K562 (cell line): ENCODE results near the gene RPUSD2. TPM values are rescaled to one million over a fixed set of nuclear protein-coding genes. Genes with fewer than 3 reads are reported as not detected.

ENCODE experiments used
- FOXP1 ChIP-seq: sonication (generic); formaldehyde crosslinking; IDR thresholded peaks from 2 replicates; pipeline ENCODE4 v1.8.0; 2022; ENCODE audit warnings: mild to moderate bottlenecking, missing genetic modification reagents
- GABPB1 ChIP-seq: sonication (generic); formaldehyde crosslinking; IDR thresholded peaks from 2 replicates; pipeline ENCODE4 v1.8.0; 2022; ENCODE audit warnings: mild to moderate bottlenecking, missing genetic modification reagents
- HMG20B ChIP-seq: fragments of 250-450 bp; sonication (Bioruptor Pico); IDR thresholded peaks from 2 replicates; pipeline ENCODE4 v1.5.0; 2021; ENCODE audit warnings: mild to moderate bottlenecking
- KLF13 ChIP-seq: fragments of 450-650 bp; IDR thresholded peaks from 2 replicates; pipeline ENCODE4 v1.6.1; 2016; ENCODE audit warnings: missing genetic modification characterization, low read depth, mild to moderate bottlenecking, missing compliant biosample characterization, moderate library complexity, borderline replicate concordance
- RBFOX2 ChIP-seq: fragments of 200-400 bp; formaldehyde crosslinking; IDR thresholded peaks from 2 replicates; pipeline ENCODE4 v1.6.1; 2017; ENCODE audit warnings: low read depth, mild to moderate bottlenecking, low read length, moderate library complexity
- RBM15 ChIP-seq: fragments of 200-400 bp; formaldehyde crosslinking; IDR thresholded peaks from 2 replicates; pipeline ENCODE4 v1.6.1; 2018; ENCODE audit warnings: mild to moderate bottlenecking, low read length, moderate library complexity; ENCODE audit not compliant: insufficient read depth
- SMC3 ChIP-seq: conservative IDR thresholded peaks from 2 replicates; pipeline ENCODE4 v1.6.1; 2011; ENCODE audit warnings: low read depth, low read length, improper control_type of control experiment; ENCODE audit not compliant: insufficient read depth
- TCF3 ChIP-seq: sonication (generic); formaldehyde crosslinking; IDR thresholded peaks from 2 replicates; pipeline ENCODE4 v1.4.0; 2020; ENCODE audit warnings: mild to moderate bottlenecking, missing genetic modification reagents
- ZFP36 ChIP-seq: fragments of 150-350 bp; IDR thresholded peaks from 2 replicates; pipeline ENCODE4 v1.6.1; 2018; ENCODE audit warnings: low read length, low read depth; ENCODE audit not compliant: partially characterized antibody
- ZNF165 ChIP-seq: fragments of 250-450 bp; sonication (Bioruptor Pico); IDR thresholded peaks from 2 replicates; pipeline ENCODE4 v1.4.0; 2020; ENCODE audit warnings: borderline replicate concordance
- ZNF707 ChIP-seq: fragments of 250-450 bp; sonication (Bioruptor Pico); conservative IDR thresholded peaks from 2 replicates; pipeline ENCODE4 v1.8.0; 2022; ENCODE audit warnings: inconsistent platforms, mild to moderate bottlenecking, moderate library complexity
- ZNF830 ChIP-seq: fragments of 250-450 bp; sonication (Bioruptor Pico); IDR thresholded peaks from 2 replicates; pipeline ENCODE4 v1.5.0; 2021; ENCODE audit warnings: mild to moderate bottlenecking
- polyA plus RNA-seq, 8 experiments: library from polyadenylated mRNA; depleted of rRNA in 4 of 8; stranded (reverse) in 5 of 8; unstranded in 3 of 8; fragments of >200 nt; fragmentation: Nextera tagmentation in 2 of 8; fragmentation: Illumina TruSeq in 1 of 8; extraction: Ambion mirVana in 2 of 8; extraction: Trizol in 1 of 8; gene quantifications; 2 replicates each; pipeline versions ENCODE4 v1.2.1 to v1.2.3, GENCODE V29; 2011 to 2014; ENCODE audit warnings: inconsistent platforms in 1 of 8, missing spikeins in 1 of 8
- total RNA-seq, 7 experiments: library from RNA; depleted of rRNA in 6 of 7; stranded (reverse); fragments of >200 nt in 6 of 7; fragmentation: Illumina TruSeq in 2 of 7; extraction: Trizol in 2 of 7; gene quantifications; 2 replicates each; pipeline versions ENCODE4 v1.2.1 to v1.2.3, GENCODE V29; 2011 to 2021; ENCODE audit warnings: low replicate concordance in 1 of 7
- TF ChIP-seq, protein P1 (sequence below): fragments of 200-800 bp; sonication (Bioruptor generic); IDR thresholded peaks from 2 replicates; pipeline ENCODE4 v1.6.1; 2017; ENCODE audit warnings: missing genetic modification characterization, missing compliant biosample characterization
- TF ChIP-seq, protein P2 (sequence below): fragments of 250-450 bp; sonication (Bioruptor Pico); IDR thresholded peaks from 2 replicates; pipeline ENCODE4 v1.4.0; 2020; ENCODE audit warnings: mild to moderate bottlenecking, moderate library complexity

RPUSD2 gene
- total and polyA plus RNA-seq, 9 of the 15 experiments (the other 6 are each of a cell fraction or from before 2014, with no cell fraction given), result 3.7 to 30.2 (median 14.3) TPM

DNA sequence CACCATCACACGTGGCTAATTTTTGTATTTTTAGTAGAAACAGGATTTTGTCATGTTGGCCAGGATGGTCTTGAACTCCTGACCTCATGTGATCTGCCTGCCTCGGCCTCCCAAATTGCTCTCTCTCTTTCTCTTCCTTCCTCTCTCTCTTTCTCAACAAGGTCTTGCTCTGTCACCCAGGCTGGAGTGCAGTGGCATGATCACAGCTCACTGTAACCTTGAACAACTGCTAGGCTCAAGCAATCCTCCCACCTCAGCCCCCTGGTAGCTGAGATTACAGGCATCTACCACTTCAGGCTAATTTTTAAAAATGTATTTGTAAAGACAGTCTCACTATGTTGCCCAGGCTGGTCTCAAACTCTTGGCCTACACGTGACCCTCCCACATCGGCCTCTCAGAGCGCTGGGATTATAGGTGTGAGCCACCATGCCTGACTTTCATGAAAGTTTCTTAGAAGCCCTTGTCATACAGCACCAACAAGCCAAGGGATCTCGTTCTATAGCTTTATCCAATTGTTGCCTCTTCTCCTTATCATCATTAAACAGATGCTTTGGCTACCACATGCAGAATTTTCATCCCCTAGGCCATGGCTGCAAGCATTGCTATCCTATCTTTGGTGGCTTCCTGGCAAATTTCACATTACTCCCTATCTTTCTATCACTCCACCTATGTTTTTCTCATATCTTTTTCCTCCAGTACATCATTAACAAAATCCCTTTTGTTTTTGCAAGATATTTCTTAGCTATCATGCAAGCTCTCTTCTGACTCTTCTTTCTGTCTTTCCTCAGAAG, 10.0 kb upstream of the RPUSD2 start (continued):
- TF ChIP-seq, protein P1, sequence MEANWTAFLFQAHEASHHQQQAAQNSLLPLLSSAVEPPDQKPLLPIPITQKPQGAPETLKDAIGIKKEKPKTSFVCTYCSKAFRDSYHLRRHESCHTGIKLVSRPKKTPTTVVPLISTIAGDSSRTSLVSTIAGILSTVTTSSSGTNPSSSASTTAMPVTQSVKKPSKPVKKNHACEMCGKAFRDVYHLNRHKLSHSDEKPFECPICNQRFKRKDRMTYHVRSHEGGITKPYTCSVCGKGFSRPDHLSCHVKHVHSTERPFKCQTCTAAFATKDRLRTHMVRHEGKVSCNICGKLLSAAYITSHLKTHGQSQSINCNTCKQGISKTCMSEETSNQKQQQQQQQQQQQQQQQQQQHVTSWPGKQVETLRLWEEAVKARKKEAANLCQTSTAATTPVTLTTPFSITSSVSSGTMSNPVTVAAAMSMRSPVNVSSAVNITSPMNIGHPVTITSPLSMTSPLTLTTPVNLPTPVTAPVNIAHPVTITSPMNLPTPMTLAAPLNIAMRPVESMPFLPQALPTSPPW (CRISPR knock-in tag), result peak; percentile 36; the same call in 1 of the 2 replicates
- no peak for TF ChIP-seq HMG20B (CRISPR knock-in tag)
- TF ChIP-seq, protein P2, sequence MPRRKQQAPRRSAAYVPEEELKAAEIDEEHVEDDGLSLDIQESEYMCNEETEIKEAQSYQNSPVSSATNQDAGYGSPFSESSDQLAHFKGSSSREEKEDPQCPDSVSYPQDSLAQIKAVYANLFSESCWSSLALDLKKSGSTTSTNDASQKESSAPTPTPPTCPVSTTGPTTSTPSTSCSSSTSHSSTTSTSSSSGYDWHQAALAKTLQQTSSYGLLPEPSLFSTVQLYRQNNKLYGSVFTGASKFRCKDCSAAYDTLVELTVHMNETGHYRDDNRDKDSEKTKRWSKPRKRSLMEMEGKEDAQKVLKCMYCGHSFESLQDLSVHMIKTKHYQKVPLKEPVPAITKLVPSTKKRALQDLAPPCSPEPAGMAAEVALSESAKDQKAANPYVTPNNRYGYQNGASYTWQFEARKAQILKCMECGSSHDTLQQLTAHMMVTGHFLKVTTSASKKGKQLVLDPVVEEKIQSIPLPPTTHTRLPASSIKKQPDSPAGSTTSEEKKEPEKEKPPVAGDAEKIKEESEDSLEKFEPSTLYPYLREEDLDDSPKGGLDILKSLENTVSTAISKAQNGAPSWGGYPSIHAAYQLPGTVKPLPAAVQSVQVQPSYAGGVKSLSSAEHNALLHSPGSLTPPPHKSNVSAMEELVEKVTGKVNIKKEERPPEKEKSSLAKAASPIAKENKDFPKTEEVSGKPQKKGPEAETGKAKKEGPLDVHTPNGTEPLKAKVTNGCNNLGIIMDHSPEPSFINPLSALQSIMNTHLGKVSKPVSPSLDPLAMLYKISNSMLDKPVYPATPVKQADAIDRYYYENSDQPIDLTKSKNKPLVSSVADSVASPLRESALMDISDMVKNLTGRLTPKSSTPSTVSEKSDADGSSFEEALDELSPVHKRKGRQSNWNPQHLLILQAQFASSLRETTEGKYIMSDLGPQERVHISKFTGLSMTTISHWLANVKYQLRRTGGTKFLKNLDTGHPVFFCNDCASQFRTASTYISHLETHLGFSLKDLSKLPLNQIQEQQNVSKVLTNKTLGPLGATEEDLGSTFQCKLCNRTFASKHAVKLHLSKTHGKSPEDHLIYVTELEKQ (CRISPR knock-in tag), result no peak
- no peak for TF ChIP-seq RBFOX2
- TF ChIP-seq GABPB1 (CRISPR knock-in tag), result no peak
- peak; percentile 98 for TF ChIP-seq TCF3 (CRISPR knock-in tag)
- TF ChIP-seq ZFP36, result no peak
- TF ChIP-seq ZNF165 (CRISPR knock-in tag), result no peak
- no peak for TF ChIP-seq SMC3
- no peak for TF ChIP-seq ZNF707 (CRISPR knock-in tag)
- no peak for TF ChIP-seq KLF13 (tag)
- TF ChIP-seq ZNF830, result no peak
- no peak for TF ChIP-seq RBM15
- no peak for TF ChIP-seq FOXP1 (CRISPR knock-in tag)
